Measurements from ENCODE around the gene CCDC63.

CCDC63 gene

DNA sequence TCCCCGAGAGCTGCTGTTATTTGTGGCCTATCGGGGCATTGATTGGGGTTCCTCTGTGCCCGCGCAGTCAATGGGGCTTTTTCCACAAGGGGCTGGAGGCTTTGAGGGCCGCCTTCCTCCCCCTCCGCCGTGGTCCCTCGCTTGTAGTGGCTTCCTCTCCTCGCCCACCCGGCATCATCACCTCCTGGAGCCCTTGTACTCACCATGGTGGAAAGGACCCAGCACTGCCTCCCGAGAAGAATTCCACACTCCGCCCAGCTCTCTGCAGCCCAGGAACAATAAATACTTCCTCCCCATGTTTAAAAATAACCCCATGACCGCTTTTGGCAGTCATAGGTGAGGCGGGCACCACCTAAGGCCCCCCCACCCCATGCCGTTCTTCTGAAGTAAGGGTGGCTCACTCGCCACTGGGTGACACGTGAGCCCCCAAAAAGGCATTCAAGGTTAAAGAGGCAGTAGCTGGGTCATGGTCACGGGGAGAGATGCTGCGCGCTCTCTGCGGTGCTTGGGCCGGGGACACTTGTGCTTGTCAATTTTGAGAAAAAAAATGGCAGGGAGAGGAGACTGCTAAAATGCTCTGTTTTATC is 73.6 kb downstream of the CCDC63 start, which contains the start of gene MYL2:
TSS of gene MYL2 (minus strand) at position 256 of the 587 bp plus-strand sequence. CDS start at position 206, 50 bp downstream.
- no peak for DNase-seq (ENCODE audit: low read depth in 4 of 4, low spot score in 1 of 4)

GRCh38 chr12:110921262-110921661 is 74.5 kb downstream of the CCDC63 start:
- DNase-seq (ENCODE audit: low read depth in 4 of 4, low spot score in 1 of 4): no peak

DNA sequence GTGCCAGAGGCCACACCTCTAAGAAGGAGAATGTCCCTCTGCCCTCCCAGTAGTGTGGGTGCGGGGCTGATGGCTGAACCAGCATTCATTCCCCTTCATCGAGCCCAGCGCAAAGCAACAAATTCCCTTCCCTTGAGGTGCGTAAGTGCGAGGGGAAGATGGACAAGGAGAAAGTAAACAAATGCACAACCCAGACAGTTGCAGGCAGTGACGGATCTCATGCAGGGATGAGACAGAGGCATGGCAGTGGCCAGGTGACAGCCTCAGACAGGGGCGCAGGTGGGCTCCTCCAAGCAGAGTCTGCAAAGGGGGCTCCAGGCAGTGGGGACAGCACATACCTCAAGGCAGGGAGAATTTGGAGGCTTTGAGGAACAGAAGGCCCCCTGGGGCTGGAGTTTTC is 75.9 kb downstream of the CCDC63 start:
- no peak for DNase-seq (ENCODE audit: low read depth in 4 of 4, low spot score in 1 of 4)

GRCh38 chr12:110923192-110923591 is 76.4 kb downstream of the CCDC63 start:
- no peak for DNase-seq (ENCODE audit: low read depth in 4 of 4, low spot score in 1 of 4)

DNA sequence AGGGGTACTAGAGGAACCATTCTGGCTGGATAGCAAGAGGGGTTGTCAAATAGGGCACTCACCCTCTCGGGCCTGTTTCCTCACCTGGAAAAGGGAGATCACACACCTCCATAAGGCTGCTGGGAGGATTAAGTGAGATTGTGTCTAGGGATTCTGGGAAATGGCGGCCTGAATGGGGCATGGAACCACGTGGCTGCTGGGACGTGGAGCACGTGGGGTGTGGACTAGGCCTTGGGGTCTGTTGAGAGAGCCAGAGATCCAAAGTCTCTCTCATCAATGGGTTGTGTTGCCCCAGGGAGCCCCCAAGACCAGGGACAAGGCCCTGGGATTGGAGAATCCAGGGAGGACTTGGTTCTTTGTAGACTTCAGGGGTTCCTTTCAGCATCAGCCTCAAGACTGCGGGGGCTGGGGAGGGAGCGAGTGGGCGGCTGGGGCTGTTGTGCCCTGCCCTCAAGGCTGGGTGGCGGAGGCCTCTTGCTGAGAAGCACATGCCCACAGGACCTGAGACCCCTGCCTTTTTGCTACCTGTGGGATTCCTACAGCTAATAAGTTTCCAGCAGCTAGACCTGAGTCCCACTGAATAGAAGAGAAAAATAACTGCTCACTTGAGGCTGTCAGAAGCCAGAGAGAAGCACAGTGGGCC is 77.0 kb downstream of the CCDC63 start:
- DNase-seq (ENCODE audit: low read depth in 4 of 4, low spot score in 1 of 4): no peak

DNA sequence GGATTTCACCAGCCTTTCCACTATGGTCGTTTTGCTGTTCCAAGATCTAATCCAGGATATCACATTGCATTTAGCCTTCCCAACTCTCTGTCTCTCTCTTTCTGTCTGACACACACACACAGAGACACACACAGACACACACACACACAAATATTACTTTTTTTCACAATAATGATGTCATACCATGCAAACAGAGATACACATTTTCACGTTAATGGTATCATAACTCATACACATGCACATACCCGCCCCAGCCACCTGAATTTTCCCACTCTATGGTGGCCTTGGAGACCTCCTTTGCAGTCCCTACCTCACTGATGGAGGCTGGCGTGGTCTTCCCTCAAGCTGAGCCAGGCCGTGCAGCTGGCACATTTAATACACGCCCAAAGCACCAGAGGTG is 80.8 kb downstream of the CCDC63 start:
- no peak for DNase-seq (ENCODE audit: low read depth in 4 of 4, low spot score in 1 of 4)

DNA sequence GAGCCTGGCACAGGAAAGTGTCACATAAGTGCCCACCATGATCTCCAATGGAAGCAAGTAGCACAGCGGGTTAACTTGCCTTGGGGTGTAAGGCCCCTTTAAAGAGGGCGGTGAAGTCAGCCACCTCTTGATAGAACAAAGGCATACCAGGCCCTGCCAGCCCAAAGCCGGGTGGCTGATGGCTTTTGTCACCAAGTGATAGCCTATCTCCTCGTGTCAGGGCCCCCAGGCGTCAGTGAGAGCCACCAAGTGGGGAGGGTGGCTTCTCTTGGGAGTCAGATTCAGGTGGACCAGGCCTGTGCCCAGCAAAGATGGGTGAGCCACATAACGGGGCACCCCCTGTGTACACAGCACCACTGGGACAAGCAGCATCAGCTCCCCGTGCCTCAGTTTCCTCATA is 81.9 kb downstream of the CCDC63 start:
- DNase-seq (ENCODE audit: low read depth in 4 of 4, low spot score in 1 of 4): no peak

DNA sequence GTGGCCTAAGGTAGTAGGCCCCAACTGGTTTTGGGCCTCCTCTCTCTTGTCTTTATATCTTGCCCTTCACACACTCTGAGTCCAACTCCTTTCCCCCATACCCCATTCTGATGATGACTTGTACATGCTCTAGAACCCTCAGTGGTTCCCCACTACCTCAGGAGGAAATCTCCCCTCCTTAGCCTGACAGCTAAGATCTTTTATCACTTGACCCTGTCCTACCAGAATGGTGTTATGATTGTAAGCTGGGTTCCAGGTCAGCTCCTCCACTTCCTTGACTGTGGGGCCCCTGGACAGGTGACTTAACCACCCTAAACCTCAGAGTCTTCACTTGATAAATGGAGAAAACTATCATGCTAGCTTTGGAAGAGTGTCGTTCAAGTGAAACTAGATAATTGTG is 83.0 kb downstream of the CCDC63 start:
- no peak for DNase-seq (ENCODE audit: low read depth in 4 of 4, low spot score in 1 of 4)

DNA sequence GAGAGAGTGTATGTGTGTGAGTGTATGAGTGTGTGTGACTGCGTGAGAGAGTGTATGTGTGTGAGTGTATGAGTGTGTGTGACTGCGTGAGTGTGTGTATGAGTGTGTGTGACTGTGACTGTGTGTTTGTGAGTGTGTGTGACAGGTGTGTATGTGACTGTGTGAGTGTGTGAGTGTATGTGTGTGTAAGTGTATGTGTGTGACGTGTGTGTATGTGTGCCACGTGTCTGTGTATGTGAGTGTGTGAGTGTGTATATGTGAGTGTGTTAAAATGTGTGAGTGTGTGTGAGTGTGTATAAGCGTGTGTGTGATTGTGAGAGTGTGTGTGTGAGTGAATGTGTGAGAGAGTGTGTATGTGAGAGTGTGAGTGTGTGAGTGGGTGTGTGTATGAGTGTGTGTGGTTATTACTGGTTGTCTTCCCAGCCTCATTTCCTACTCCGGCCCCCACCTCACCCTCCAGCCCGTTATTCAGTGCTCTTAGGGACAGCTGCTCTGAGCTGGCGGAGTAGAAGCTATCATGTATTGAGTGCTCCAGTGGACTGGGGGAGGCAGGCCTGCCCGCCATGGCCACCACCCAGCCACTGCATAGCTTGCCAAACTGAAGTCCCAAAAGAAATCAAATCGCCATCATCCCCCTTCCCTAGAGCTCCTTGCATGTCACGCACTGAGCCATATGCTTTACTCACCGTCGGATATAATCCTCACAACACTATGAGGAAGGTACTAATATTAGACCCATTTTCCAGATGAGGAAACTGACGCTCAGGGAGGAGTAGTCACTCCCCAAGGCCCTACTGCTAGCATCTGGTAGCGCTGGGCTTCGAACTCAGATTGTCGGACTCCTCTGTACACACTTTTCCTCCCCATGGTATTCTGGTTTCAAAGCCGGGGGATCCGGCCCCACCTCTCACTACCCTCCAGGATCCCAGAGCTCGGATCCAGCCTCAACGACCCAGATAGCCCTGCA is 83.8 kb downstream of the CCDC63 start:
- no peak for DNase-seq (ENCODE audit: low read depth in 4 of 4, low spot score in 1 of 4)

- no peak for DNase-seq (ENCODE audit: low read depth in 4 of 4, low spot score in 1 of 4)
Observed at GRCh38 chr12:110931315-110931728, 84.5 kb downstream of the CCDC63 start.

DNA sequence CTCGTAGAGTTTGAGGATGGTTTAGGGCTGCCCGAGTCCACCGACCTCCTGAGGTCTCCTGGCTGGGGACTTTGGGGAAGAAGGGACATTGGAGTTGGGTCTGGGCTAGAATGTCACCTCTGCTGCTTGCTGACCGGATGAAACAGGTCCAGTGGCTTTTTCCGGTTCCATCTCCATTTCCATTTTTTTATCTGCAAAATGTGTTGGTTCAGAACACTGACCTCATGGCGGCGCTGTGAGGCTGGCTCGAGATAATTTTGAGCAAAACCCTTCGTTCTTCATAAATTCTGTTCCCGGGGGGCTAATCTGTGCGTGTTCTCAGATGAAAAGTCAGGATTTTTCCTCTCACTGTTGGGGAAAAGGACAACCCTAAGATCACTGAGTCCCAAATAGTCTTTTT is 85.3 kb downstream of the CCDC63 start:
- DNase-seq (ENCODE audit: low read depth in 4 of 4, low spot score in 1 of 4): no peak

DNA sequence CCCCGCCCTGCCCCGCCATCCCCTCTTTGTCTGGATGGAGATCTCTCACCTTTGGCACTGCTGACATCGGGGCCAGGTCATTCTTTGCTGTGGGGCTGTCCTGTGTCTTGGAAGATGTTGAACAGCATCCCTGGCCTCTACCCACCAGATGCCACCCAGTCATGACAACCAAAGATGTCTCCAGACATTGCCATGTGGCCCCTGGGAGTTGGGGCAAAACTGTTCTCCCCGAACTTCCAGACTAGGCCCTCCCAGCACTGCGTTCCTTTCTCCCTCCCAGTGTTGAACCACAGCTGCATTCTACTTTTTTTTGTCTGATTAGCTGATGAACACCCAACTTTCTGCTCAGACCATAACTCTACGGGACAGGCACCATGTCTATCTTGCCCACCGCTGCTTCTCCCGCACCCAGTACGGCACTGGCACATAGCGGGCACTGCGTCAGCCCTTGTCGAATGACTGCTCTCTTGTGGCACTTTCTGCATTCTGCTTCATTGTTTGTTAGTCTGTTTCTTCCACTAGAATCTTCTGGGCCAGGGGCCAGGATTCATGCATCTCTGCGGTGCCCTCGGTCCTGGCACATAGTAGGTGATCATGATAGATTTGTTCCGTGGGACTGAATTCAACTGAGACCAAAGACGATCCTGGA is 86.7 kb downstream of the CCDC63 start:
- no peak for DNase-seq (ENCODE audit: low read depth in 4 of 4, low spot score in 1 of 4)

DNA sequence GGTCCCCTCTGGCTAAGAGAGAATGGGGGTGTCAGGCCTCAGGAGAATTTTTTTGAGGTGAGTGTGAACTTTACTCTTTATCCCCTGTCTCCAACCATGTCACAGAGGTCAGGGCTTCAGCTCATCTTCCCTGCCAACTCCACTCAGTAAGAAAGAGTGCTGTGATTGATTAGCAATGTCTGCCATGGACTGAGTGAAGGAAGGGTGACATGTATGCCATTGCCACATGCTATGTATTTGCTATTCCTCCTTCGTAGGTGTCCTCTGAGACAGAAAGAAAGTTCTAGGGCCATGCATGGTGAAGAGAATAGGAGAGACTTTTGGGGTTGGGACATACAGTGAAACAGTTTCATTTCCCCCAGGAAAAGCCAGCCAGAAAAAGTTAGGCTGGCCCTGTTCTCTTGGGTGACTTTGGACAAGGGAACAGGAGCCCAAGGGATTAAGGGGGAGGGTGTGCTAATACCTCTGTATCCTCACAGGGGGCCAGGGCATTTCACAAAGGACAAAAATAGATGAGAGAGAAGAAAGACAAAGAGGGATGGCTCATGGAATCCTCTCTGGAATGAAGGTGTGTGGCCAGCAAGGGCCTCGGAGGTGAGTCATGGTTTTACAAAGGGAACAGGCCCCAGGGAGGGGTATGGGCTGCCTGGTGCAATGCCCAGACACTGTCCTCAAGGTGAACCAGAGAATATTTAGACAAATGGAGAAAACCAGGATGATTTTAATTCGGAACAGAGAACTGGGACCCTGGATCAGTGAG is 87.5 kb downstream of the CCDC63 start:
- DNase-seq (ENCODE audit: low read depth in 4 of 4, low spot score in 1 of 4): no peak

DNA sequence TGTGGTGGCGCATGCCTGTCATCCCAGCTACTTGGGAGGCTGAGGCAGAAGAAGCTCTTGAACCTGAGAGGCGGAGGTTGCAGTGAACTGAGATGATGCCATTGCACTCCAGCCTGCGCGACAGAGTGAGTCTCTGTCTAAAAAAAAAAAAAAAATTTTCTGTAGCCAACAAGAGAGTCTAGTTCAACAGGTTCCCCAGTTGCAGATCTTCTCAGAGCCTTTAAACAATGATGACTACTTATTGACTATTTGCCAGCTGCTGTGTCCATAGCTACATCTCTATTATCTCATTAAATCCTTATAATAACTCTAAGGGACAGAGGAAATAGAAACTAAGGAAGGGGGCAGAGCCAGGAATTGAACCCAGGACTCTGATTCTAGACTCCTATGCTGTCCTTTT is 88.8 kb downstream of the CCDC63 start:
- DNase-seq (ENCODE audit: low read depth in 4 of 4, low spot score in 1 of 4): no peak

DNA sequence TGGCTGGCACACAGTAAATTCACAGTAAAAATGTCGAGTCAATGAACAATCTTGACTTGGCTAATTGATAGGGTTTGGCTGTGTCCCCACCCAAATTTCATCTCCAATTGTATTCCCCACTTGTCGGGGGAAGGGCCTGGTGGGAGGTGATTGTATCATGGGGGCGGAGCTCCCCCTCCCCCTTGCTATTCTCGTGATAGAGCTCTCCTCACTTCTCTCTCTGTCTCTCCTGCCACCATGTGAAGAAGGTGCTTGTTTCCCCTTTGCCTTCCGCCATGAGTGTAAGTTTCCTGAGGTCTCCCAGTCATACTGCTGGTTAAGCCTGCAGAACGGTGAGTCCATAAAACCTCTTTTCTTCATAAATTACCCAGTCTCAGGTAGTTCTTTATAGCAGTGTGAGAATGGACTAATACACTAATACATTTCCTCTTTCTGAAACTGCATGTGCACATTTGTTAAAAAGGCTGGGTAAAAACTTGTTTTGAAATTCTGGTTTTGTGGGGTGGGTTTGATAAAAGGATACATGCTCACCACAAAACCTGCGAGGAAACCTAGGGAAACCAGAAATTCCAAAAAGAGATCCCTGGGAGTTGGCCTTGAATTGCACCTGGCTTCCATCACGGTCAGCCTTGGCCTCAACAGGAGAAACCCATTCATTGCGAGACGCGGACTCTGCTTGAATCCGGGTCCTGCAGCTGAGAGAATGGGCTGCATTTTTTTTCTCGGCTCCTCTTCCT is 89.7 kb downstream of the CCDC63 start:
- DNase-seq (ENCODE audit: low read depth in 4 of 4, low spot score in 1 of 4): no peak

DNA sequence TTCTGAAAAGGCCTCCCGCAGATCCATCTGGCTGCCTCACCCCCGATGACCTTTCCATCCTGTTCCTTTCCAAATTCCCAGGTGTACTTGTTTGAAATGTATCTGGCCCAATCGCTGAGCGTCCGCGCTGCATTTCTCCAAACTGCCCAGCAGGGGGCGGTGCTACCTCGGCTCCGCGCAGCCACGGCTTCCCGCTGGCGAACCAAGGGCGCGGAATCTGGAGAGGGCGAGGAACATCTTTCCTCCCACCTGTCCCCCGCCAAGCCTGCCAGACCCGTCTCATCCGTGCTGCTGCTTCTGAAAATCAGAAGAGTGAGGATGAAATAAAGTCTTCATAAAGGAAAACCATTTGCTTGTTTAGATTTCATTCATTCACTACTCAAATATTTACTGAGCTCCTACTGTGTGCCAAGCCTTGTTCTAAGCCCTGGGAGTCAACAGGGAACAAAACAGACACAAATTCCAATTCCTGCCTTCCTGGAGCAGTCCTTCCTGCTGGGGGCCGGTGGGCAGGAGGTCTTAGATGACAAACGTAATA is 90.4 kb downstream of the CCDC63 start:
- DNase-seq (ENCODE audit: low read depth in 4 of 4, low spot score in 1 of 4): peak; percentile 35 to 54 (median 37)

- DNase-seq (ENCODE audit: low read depth in 4 of 4, low spot score in 1 of 4): no peak
Observed at GRCh38 chr12:110940296-110940695, 93.5 kb downstream of the CCDC63 start.

GRCh38 chr12:110940933-110941332 is 94.1 kb downstream of the CCDC63 start:
- no peak for DNase-seq (ENCODE audit: low read depth in 4 of 4, low spot score in 1 of 4)

GRCh38 chr12:110941391-110941790 is 94.6 kb downstream of the CCDC63 start:
- no peak for DNase-seq (ENCODE audit: low read depth in 4 of 4, low spot score in 1 of 4)

DNA sequence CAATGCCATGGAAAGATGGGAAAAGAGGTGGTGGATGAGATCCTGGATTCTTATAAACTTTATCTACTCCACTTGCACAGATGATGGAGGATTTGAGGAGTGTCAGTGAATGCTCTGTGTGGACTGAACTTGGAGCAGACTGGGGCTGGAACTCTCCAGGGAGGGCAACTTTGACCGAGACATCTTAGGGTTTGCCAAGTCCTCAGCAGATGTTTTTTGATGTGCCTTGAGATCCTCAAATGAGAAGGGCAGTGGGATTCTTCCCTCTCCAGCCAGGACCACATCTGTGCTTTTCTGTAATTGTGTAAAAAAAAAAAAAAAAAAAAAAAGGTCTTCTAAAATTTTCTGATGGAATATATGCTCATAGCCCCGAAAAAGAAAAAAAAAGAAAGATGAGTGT is 96.6 kb downstream of the CCDC63 start:
- no peak for DNase-seq (ENCODE audit: low read depth in 4 of 4, low spot score in 1 of 4)

Measured in stimulated activated CD4-positive, alpha-beta T cell treated with anti-CD3 and anti-CD28 coated beads, Interleukin-1b, Interleukin-23, amount 100 ng/mL, for 24 hours (primary cell).